IMR-90 (cell line): ENCODE measurements around the gene DNAI2. TPM values are rescaled to one million over a fixed set of nuclear protein-coding genes. Genes with fewer than 3 reads are reported as not detected.

ENCODE experiments used
- ATAC-seq: fragments of 200-7000 bp; cut with Tn5 transposase; 2 replicates; pipeline ENCODE4 v1.9.1; 2020; ENCODE audit warnings: low read depth, mild to moderate bottlenecking, moderate library complexity
- BruUV-seq: library from RNA; stranded (reverse); fragments of 400-500 nt; replicated peaks from 2 replicates; lab custom pipeline; 2021; lab: Mats Ljungman, UMichigan
- CTCF ChIA-PET: fragments of 300-600 bp; formaldehyde crosslinking; extraction: SDS; loops from one replicate; lab custom pipeline; 2021; ENCODE audit warnings: antibody characterized with exemption; lab: Yijun Ruan, JAX
- POLR2A ChIA-PET: fragments of 300-600 bp; sonication (Branson Sonifier 250); formaldehyde crosslinking; loops from one replicate; lab custom pipeline; 2022; ENCODE audit warnings: antibody characterized with exemption; ENCODE audit not compliant: unreplicated experiment; lab: Charles Lee
- DNase-seq: peaks from one replicate; pipeline ENCODE4 v3.0.0; 2013
- H2AFZ ChIP-seq: replicated peaks from 2 replicates; pipeline ENCODE3; 2013; ENCODE audit warnings: low read length, mild to moderate bottlenecking; ENCODE audit not compliant: poor library complexity
- H2AK5ac ChIP-seq: 2 replicates; pipeline ENCODE4 v1.6.1; 2013; ENCODE audit warnings: low read depth, low read length, inconsistent platforms
- H2AK9ac ChIP-seq: replicated peaks from 2 replicates; pipeline ENCODE3; 2013; ENCODE audit warnings: mild to moderate bottlenecking, low read depth, low read length, moderate library complexity; ENCODE audit not compliant: poor library complexity
- H2BK120ac ChIP-seq: 2 replicates; pipeline ENCODE4 v1.6.1; 2013; ENCODE audit warnings: low read depth, low read length, inconsistent platforms
- H2BK15ac ChIP-seq: 3 replicates; pipeline ENCODE4 v1.6.1; 2013; ENCODE audit warnings: low read depth, low read length, inconsistent platforms
- H2BK20ac ChIP-seq: 2 replicates; pipeline ENCODE4 v1.6.1; 2013; ENCODE audit warnings: low read depth, mild to moderate bottlenecking, inconsistent platforms, low read length, moderate library complexity
- H2BK5ac ChIP-seq: 2 replicates; pipeline ENCODE4 v1.6.1; 2013; ENCODE audit warnings: mild to moderate bottlenecking, low read depth, low read length, inconsistent platforms; ENCODE audit not compliant: poor library complexity, severe bottlenecking
- H3K14ac ChIP-seq: replicated peaks from 2 replicates; pipeline ENCODE4 v1.6.1; 2013; ENCODE audit warnings: low read depth, low read length, inconsistent platforms
- H3K18ac ChIP-seq: 2 replicates; pipeline ENCODE4 v1.6.1; 2013; ENCODE audit warnings: low read depth, low read length, control low read depth
- H3K23ac ChIP-seq: 2 replicates; pipeline ENCODE4 v1.6.1; 2013; ENCODE audit warnings: low read depth, low read length, inconsistent platforms
- H3K27ac ChIP-seq: 2 replicates; pipeline ENCODE4 v1.5.1; 2013; ENCODE audit warnings: mild to moderate bottlenecking, control low read depth, low read length; ENCODE audit not compliant: insufficient read depth
- H3K27me3 ChIP-seq: 2 replicates; pipeline ENCODE4 v1.6.1; 2013; ENCODE audit warnings: low read length; ENCODE audit not compliant: control insufficient read depth, insufficient read depth
- H3K36me3 ChIP-seq: 2 replicates; pipeline ENCODE4 v1.6.1; 2013; ENCODE audit warnings: low read length, mixed read lengths; ENCODE audit not compliant: control insufficient read depth, insufficient read depth
- H3K4ac ChIP-seq: 2 replicates; pipeline ENCODE4 v1.6.1; 2013; ENCODE audit warnings: low read depth, low read length, inconsistent platforms
- H3K4me1 ChIP-seq: 2 replicates; pipeline ENCODE4 v1.6.1; 2013; ENCODE audit warnings: low read length, mixed read lengths; ENCODE audit not compliant: control insufficient read depth, insufficient read depth
- H3K4me2 ChIP-seq: 2 replicates; pipeline ENCODE4 v1.6.1; 2013; ENCODE audit warnings: low read depth, mild to moderate bottlenecking, control low read depth, low read length, moderate library complexity
- H3K4me3 ChIP-seq: 2 replicates; pipeline ENCODE4 v1.5.1; 2013; ENCODE audit warnings: low read depth, mild to moderate bottlenecking, control low read depth, low read length, moderate library complexity; ENCODE audit not compliant: insufficient read depth
- H3K56ac ChIP-seq: 2 replicates; pipeline ENCODE4 v1.6.1; 2013; ENCODE audit warnings: low read length, inconsistent platforms; ENCODE audit not compliant: insufficient read depth; ENCODE audit errors: extremely low read depth
- H3K79me1 ChIP-seq, 2 experiments: 2 replicates each; pipeline ENCODE4 v1.6.1; 2013; ENCODE audit warnings: low read length in 2 of 2, inconsistent platforms in 1 of 2, low read depth in 1 of 2
- H3K9ac ChIP-seq: 2 replicates; pipeline ENCODE4 v1.6.1; 2013; ENCODE audit warnings: low read depth, low read length, control low read depth
- H3K9me1 ChIP-seq: 2 replicates; pipeline ENCODE4 v1.6.1; 2013; ENCODE audit warnings: low read length, inconsistent platforms; ENCODE audit not compliant: insufficient read depth
- H3K9me3 ChIP-seq: 2 replicates; pipeline ENCODE4 v1.6.1; 2013; ENCODE audit warnings: low read length; ENCODE audit not compliant: control insufficient read depth, insufficient read depth
- H4K20me1 ChIP-seq: 2 replicates; pipeline ENCODE4 v1.6.1; 2013; ENCODE audit warnings: low read length, inconsistent platforms; ENCODE audit not compliant: insufficient read depth
- H4K5ac ChIP-seq: 2 replicates; pipeline ENCODE4 v1.6.1; 2013; ENCODE audit warnings: mild to moderate bottlenecking, low read depth, low read length, control low read depth
- H4K8ac ChIP-seq, 2 experiments: 2 replicates each; pipeline ENCODE4 v1.6.1; 2013; ENCODE audit warnings: low read depth in 2 of 2, low read length in 2 of 2, control low read depth in 1 of 2, inconsistent platforms in 1 of 2
- H4K91ac ChIP-seq: 2 replicates; pipeline ENCODE4 v1.6.1; 2013; ENCODE audit warnings: low read depth, low read length, inconsistent platforms; ENCODE audit not compliant: insufficient read depth
- BHLHE40 ChIP-seq: fragments of 150-350 bp; IDR thresholded peaks from 2 replicates; pipeline ENCODE4 v1.6.1; 2016; ENCODE audit warnings: mild to moderate bottlenecking, low read depth, low read length
- CEBPB ChIP-seq: IDR thresholded peaks from 2 replicates; pipeline ENCODE4 v1.6.1; 2012; ENCODE audit warnings: low read depth, low read length, improper control_type of control experiment
- CHD1 ChIP-seq: IDR thresholded peaks from 2 replicates; pipeline ENCODE4 v1.6.1; 2012; ENCODE audit warnings: low read depth, low read length, improper control_type of control experiment
- CTCF ChIP-seq: conservative IDR thresholded peaks from 2 replicates; pipeline ENCODE4 v1.5.1; 2012; ENCODE audit warnings: mild to moderate bottlenecking, low read depth, low read length, improper control_type of control experiment
- ELK1 ChIP-seq: fragments of 150-350 bp; IDR thresholded peaks from 2 replicates; pipeline ENCODE4 v1.6.1; 2016; ENCODE audit warnings: low read depth, mild to moderate bottlenecking, low read length, moderate library complexity, borderline replicate concordance
- FOS ChIP-seq: fragments of 150-350 bp; IDR thresholded peaks from 2 replicates; pipeline ENCODE4 v1.6.1; 2016; ENCODE audit warnings: low read depth, low read length
- MAFK ChIP-seq: IDR thresholded peaks from 2 replicates; pipeline ENCODE4 v1.6.1; 2012; ENCODE audit warnings: low read depth, low read length, improper control_type of control experiment
- MAZ ChIP-seq: IDR thresholded peaks from 2 replicates; pipeline ENCODE4 v1.6.1; 2012; ENCODE audit warnings: low read depth, mild to moderate bottlenecking, low read length, improper control_type of control experiment, moderate library complexity, borderline replicate concordance
- MXI1 ChIP-seq: IDR thresholded peaks from 2 replicates; pipeline ENCODE4 v1.6.1; 2012; ENCODE audit warnings: low read depth, mild to moderate bottlenecking, low read length, moderate library complexity, borderline replicate concordance
- NFE2L2 ChIP-seq: fragments of 150-350 bp; IDR thresholded peaks from 2 replicates; pipeline ENCODE4 v1.6.1; 2016; ENCODE audit warnings: low read depth, mild to moderate bottlenecking, low read length
- POLR2A ChIP-seq: IDR thresholded peaks from 2 replicates; pipeline ENCODE4 v1.6.1; 2012; ENCODE audit warnings: mild to moderate bottlenecking, low read depth, low read length
- SMC3 ChIP-seq: fragments of 150-350 bp; IDR thresholded peaks from 2 replicates; pipeline ENCODE4 v1.6.1; 2016; ENCODE audit warnings: low read depth, mild to moderate bottlenecking, antibody characterized with exemption, low read length, moderate library complexity
- USF2 ChIP-seq: fragments of 150-350 bp; IDR thresholded peaks from 2 replicates; pipeline ENCODE4 v1.6.1; 2017; ENCODE audit warnings: mild to moderate bottlenecking, antibody characterized with exemption, low read length, low read depth
- WGBS, 2 experiments: methylation state at CpG; one replicate each; pipeline versions ENCODE4 v1.1.5 to v1.1.7; 2013; ENCODE audit warnings: missing lambda C conversion rate in 2 of 2; ENCODE audit not compliant: insufficient read length in 1 of 2; ENCODE audit errors: extremely low coverage in 2 of 2; 5-methylcytosine and 5-hydroxymethylcytosine counted together
- dilution Hi-C: fragments of 300-500 bp; cut with HindIII; formaldehyde crosslinking; loops from one replicate; pipeline ENCODE4 v1.14.3; 2018; ENCODE audit warnings: low sequenced_read_pairs; ENCODE audit not compliant: unreplicated experiment
- in situ Hi-C: fragments of 300-500 bp; cut with MboI; formaldehyde crosslinking; loops from 3 replicates; pipeline ENCODE4 v1.14.3; 2019; ENCODE audit warnings: low sequenced_read_pairs, inconsistent platforms, mixed read lengths
- intact Hi-C: fragments of 100-400 bp; cut with micrococcal nuclease; formaldehyde crosslinking; loops from 2 replicates; pipeline ENCODE4 v1.10.0; 2022
- polyA plus RNA-seq, 3 experiments: library from polyadenylated mRNA; depleted of rRNA; stranded (reverse); fragments of >200 nt; gene quantifications; 2 replicates each; pipeline ENCODE4 v1.2.3, GENCODE V29; 2012; ENCODE audit warnings: low replicate concordance in 1 of 3
- total RNA-seq: library from RNA; depleted of rRNA; stranded (reverse); fragments of >200 nt; gene quantifications from 2 replicates; pipeline ENCODE4 v1.2.3, GENCODE V29; 2012

DNAI2 gene
- total and polyA plus RNA-seq, 2 of the 4 experiments (the other 2 are of a cell fraction), result not detected

GRCh38 chr17:74336307-74336706, 62.3 kb downstream of the DNAI2 start:
- CTCF ChIA-PET, result no interaction called here
- WGBS, 2 experiments, result 83% methylated on average over 1 of the region's 7 CpGs; no CpG with 5 or more reads in 1 of the 2 experiments

More at GRCh38 chr17:74336307-74336706, 62.3 kb downstream of the DNAI2 start:
- Histone ChIP-seq H3K4ac (no peak overlapping the region), H2AK9ac (no peak overlapping the region), H4K5ac (no peak overlapping the region), H3K9ac (no peak overlapping the region), H3K4me1 (no peaks in the 10 kb centered on the region), H3K4me3 (no peak overlapping the region), H3K27ac (no peak overlapping the region), H4K91ac (no peak overlapping the region), H3K4me2 (no peak overlapping the region), H3K56ac (no peak overlapping the region), H3K14ac (no peak overlapping the region), H2BK15ac (no peak overlapping the region), H3K9me1 (no peaks in the 10 kb centered on the region), H3K27me3 (no peaks in the 10 kb centered on the region), H2AFZ (no peak overlapping the region), H4K20me1 (no peaks in the 10 kb centered on the region), H2BK5ac (no peak overlapping the region), H3K9me3 (no peaks in the 10 kb centered on the region), H3K79me1 (no peaks in the 10 kb centered on the region), H4K8ac (no peak overlapping the region), H2AK5ac (no peak overlapping the region), H3K18ac (no peak overlapping the region), H3K36me3 (no peaks in the 10 kb centered on the region), H3K23ac (no peak overlapping the region), H2BK120ac (no peak overlapping the region), H2BK20ac (no peak overlapping the region)
- intact Hi-C loops (no loop called here), in situ Hi-C loops (no loop called here), dilution Hi-C loops (no loop called here)
- DNase-seq, result no peak
- POLR2A ChIA-PET, result no interaction called here
- no peak for ATAC-seq
- no TSS peak for BruUV-seq
- TF ChIP-seq SMC3 (no peak), MXI1 (no peak), MAFK (no peak), BHLHE40 (no peak), ELK1 (no peak), CEBPB (no peak), NFE2L2 (no peak), MAZ (no peak), USF2 (no peak), POLR2A (no peak), CHD1 (no peak), CTCF (no peak), FOS (no peak)
